ENCODE data around the gene OBI1.

Gene OBI1

DNA sequence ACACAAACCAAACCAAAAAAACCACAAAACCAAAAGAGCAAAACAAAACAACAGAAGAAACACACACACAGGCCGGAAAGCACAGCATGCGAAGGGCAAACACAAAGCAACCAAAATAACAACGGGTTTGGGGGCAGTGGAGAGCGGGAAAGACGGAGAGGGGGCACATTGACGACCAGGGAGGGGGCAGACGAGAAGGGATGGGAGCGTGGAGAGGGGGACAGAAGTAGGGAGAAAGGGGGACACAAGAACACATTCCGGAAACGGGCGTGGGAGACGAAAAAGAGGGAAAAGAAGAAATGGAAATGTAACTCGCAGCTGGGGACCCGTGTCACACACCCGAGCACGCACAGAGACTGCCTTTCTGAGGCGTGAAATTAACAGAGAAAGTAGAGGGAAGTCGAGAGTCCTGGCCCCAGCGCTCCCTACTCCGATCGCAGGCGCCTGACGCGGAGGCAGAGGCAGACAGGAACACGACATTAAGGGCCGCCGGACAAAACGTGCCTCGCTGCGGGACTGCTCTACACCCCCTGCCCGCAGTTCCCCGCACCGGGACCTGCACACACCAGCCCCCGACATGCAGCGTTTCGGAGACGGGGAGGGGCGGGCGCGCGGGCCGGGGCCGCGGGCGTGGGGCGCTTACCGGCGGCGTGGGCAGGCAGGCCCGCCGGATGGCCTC lies 56.3 kb downstream of the OBI1 start:
- no peak for DNase-seq (ENCODE audit: low read depth in 2 of 2)

GRCh38 chr13:78601874-78602560 lies 56.9 kb downstream of the OBI1 start:
- DNase-seq (ENCODE audit: low read depth in 2 of 2): no peak

DNA sequence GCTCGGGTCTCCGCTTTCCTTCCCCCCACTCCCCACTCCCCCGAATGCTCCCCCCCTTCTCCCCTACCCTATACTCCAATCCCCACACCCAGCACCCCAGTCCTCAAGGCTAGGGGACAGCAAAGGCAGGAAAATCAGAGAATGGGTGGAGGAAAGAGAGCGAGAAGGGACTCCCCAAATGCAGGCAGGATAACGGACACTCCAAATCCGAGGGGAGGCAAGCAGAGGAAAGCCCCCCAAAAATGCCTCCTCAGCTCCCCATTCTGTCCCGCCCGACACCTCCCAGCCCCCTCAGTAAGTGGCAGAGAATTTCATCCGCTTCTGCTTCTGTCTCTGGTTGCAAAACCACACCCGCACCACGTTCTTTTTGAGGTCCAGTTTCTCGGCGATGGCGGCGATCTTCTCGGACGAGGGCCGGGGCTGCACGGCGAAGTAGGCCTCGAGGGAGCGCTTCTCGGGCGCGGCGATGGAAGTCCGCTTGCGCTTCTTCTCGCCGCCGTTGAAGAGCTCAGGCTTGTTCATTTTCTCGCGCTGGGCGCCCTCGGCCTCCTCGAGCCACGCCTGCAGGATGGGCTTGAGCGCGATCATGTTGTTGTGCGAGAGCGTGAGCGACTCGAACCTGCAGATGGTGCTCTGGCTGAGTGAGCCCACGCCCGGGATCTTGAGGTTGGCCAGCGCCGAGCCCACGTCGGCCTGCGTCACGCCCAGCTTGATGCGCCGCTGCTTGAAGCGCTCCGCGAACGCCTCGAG lies 57.7 kb downstream of the OBI1 start:
- no peak for DNase-seq (ENCODE audit: low read depth in 2 of 2)

GRCh38 chr13:78600280-78600883 lies 58.6 kb downstream of the OBI1 start:
- no peak for DNase-seq (ENCODE audit: low read depth in 2 of 2)

- DNase-seq (ENCODE audit: low read depth in 2 of 2): no peak
Observed at GRCh38 chr13:78599645-78600279, 59.2 kb downstream of the OBI1 start.

DNA sequence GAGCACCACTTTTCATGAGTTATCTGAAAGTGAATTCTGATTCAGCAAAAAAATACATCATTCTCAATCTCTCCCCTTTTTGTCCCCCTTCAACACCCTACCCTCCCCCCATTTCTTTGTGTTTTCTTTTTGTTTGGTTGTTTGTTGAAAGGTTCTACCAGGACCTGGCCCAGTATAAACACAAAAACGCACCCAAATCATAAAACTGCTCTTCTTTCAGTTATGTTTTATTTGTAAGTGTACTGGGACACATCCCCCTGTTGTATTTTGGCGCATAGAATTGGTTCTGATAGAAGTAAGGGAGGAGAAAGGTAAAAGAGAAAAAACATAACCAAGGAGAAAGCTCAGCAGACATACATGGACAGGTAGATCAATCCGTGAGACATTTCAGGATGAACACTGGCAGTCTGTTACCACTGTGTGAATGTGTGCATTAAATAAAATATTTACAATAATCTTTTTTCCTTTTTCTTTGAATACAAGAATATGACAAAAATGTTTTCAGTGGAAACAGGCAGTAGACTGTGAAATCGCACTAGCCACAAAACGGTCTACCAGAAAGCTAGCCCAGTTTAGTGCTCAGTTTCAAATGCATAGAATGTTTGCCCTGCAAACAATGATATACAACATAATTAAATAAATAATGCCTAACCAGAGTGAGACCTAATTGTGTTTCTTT lies 59.9 kb downstream of the OBI1 start:
- no peak for DNase-seq (ENCODE audit: low read depth in 2 of 2)

- DNase-seq (ENCODE audit: low read depth in 2 of 2): no peak
Observed at GRCh38 chr13:78598116-78598781, 60.7 kb downstream of the OBI1 start.

DNA sequence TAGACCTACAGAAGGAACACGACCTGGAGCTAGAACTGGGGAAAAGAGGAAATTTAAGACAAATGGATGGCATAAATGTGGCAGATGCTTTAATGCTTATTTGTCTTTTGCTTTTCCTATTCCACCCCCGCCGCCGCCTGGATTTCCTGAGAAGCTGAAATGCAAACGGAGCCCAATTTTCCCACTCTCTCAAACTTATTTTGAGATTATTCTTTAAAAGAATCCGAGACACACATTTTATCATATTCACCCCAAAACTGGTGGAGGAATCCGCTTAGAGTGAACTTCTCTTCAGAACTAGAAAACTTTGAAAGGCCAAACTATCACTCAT lies 61.4 kb downstream of the OBI1 start:
- no peak for DNase-seq (ENCODE audit: low read depth in 2 of 2)

GRCh38 chr13:78596736-78597601 lies 62.0 kb downstream of the OBI1 start:
- no peak for DNase-seq (ENCODE audit: low read depth in 2 of 2)

GRCh38 chr13:78596399-78596735 lies 62.6 kb downstream of the OBI1 start:
- no peak for DNase-seq (ENCODE audit: low read depth in 2 of 2)

DNA sequence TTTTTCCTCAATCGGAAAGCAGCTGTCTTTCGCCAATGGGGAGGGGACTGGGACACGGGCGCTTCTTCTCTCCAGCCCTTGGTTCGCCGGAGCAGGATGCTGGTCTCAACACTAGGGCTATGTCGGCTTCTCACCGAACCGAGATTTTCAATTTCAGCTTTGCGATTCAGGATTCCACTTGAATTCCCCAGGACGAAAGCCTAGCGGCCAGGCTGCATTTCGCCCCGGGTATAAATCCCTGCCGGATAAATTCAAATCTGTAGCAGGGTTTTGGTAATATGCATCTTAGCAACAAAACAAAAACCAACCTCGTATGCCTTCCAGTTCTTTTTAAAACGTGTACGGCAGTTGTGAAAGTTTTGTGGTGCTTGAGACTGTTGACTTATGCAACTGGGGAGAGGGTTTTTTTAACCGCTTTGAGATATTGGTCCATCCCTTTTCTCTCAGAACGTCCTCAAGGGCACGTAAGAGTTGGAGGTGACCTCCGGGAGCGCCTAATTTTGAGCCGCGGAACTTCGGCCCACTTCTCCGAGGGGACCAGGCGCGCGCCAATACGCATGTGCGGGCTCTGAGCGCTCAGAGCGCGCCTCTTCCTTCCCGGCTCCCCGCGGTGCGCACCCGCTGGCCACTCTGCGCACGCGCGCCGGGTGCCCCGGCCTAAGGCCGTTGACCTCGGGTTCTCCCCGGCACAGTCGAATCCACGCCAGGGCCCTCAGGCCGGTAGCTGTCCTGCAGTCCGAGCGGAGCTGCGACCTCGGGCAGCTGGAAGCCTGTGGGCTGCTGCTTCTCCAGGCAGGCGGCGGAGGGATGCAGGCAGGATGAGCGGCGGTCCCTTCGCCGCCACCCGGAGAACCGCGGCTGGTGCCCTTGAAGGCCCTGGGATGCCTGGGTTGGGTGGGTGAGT lies 63.2 kb downstream of the OBI1 start:
- no peak for DNase-seq (ENCODE audit: low read depth in 2 of 2)

DNA sequence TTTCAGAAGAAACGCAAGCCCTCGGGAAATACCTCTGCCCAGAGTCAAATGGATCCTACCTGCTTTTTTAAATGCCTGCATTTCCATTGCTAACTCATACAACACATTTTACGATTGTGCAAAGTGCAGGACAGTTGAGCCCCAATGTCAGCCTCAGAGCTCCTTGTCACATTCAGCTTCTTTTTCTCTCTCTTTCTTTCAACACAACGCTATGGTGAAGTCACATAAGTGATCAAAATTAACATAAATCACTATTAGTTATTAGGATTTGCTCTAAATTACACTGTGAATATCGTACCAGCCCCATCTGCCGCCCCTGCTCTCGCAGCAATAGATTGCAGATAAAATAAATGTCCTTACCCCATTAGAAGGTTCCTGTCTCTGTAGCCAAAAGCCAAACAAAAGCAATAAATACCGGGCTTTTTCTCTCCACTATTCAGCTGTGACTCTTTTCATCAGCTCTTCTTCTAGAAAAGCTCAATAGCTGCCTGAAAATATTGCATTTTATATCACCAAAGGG lies 64.4 kb downstream of the OBI1 start:
- DNase-seq (ENCODE audit: low read depth in 2 of 2): no peak

DNA sequence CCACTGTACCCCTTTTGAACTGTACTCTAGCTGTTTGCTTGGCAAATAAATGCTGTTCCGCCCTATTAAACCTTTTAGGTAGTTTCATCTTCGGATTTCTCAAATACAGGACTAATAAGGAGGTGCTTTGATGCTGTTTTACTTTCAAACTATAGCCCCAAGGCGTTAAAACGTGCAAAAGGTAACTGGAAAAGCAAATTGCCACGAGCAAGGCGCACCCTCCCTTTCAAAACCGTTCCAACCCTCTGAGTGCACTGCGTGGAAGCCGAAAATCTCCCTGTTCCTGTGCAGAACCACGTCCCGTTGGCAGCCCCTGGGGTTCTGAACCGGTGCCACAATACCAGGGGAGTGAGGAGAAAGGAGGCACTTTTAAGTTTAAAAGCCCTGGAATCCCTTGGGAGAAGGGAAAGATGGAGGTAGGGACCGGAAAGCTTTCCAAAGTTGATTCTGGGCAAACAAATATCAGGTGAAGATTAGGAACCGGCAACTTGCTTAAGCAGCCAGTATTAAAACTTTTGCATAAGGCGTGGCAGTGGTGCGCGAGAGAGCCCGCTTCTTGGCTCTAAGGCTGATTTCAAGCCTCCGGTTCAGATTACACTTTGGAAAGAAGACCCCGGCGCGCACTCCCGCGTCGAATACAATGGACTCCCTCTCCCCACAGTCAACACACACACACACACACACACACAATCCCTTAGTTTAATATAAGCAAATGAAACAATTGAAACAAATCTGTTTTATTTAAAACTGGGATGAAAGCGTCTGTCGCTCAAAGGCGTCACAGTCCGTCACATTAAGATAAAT lies 65.1 kb downstream of the OBI1 start:
- DNase-seq (ENCODE audit: low read depth in 2 of 2): no peak

- no peak for DNase-seq (ENCODE audit: low read depth in 2 of 2)
Observed at GRCh38 chr13:78593129-78593528, 65.8 kb downstream of the OBI1 start.

DNA sequence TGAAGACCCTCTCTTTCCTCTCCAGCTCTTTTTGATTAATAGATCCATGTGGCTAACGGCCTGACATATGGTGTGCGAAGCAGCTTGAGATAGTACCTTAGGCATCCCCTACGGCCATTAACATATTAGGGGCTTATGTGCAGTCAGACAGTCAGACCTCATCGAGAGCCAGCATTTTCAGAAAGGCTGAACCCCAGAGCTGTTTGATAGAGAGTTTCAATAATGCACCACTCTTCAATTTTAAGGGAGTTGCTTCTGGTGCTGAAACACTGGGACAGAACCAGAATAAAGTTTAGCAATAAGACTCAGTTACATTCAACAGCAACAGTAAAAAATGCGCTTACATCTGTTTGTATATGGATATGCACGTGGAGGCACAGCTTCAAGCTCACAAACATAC lies 66.4 kb downstream of the OBI1 start:
- DNase-seq (ENCODE audit: low read depth in 2 of 2): no peak

GRCh38 chr13:78589206-78589605 lies 69.7 kb downstream of the OBI1 start:
- DNase-seq (ENCODE audit: low read depth in 2 of 2): no peak

DNA sequence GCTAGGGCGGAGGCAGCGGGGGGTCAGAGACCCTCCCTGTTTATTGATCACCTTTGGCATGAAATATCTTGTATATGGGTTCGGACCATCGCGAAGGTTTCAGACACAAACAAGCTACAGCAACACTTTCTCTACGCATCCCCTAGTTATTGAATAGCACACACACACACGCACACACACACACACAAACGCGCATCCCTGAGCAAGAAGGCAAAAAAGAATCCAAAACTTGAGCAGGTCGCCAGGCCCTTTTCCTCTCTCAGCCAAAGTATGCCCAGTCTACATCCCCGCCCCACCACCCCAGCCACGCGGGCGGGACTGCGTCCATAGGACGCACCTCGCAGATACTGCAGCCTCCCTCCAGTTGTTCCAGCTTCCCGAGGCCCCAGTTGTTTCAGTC lies 71.6 kb downstream of the OBI1 start:
- DNase-seq (ENCODE audit: low read depth in 2 of 2): no peak

GRCh38 chr13:78586706-78587105 lies 72.2 kb downstream of the OBI1 start:
- no peak for DNase-seq (ENCODE audit: low read depth in 2 of 2)
